Adrenal gland (tissue), 5 donors: Measurements from ENCODE around the gene SLC8A3.

Experiments used
- POLR2A ChIP-seq, 2 donors: fragments of 450-650 bp; IDR thresholded peaks; one replicate each; pipeline ENCODE4 v1.6.1; 2017; ENCODE audit warnings: antibody characterized with exemption in 2 of 2, mild to moderate bottlenecking in 2 of 2, moderate library complexity in 1 of 2
- TF ChIP-seq, protein P1 (sequence below), 6 experiments: fragments of 450-650 bp in 4 of 6; fragments of 200-600 bp in 2 of 6; sonication (generic) in 1 of 6; IDR thresholded peaks; 1 replicate in 5 of 6; 2 replicates in 1 of 6; pipeline versions ENCODE4 v1.5.1 to v1.8.0; 2016 to 2021; ENCODE audit warnings: antibody characterized with exemption in 6 of 6, mild to moderate bottlenecking in 2 of 6, moderate library complexity in 1 of 6
- donor health status: DM: no; HTN: no; CAD: no.

DNA sequence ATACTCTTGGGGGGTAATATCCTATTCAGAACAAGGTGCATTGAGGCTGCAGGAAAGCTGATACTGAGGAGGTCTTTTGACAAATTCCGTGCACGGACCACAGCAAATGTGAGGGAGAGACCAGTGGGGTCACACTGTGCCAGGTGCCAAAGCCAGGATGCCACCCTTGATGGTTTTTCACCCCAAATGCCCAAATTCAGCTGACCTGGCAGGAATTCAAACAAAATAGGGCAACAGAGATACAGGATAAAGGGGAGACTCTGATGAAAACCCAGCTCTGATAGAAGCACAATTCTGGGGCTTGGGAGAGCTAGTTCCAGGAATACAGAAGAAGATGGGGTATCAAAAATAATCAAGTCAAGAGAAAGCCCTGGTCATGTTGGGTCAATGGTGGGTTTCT, 55.3 kb downstream of the SLC8A3 start:
- TF ChIP-seq, protein P1, sequence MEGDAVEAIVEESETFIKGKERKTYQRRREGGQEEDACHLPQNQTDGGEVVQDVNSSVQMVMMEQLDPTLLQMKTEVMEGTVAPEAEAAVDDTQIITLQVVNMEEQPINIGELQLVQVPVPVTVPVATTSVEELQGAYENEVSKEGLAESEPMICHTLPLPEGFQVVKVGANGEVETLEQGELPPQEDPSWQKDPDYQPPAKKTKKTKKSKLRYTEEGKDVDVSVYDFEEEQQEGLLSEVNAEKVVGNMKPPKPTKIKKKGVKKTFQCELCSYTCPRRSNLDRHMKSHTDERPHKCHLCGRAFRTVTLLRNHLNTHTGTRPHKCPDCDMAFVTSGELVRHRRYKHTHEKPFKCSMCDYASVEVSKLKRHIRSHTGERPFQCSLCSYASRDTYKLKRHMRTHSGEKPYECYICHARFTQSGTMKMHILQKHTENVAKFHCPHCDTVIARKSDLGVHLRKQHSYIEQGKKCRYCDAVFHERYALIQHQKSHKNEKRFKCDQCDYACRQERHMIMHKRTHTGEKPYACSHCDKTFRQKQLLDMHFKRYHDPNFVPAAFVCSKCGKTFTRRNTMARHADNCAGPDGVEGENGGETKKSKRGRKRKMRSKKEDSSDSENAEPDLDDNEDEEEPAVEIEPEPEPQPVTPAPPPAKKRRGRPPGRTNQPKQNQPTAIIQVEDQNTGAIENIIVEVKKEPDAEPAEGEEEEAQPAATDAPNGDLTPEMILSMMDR (IDR thresholded peaks at IDR 0.05) = no peak
- no peak for TF ChIP-seq POLR2A (IDR thresholded peaks at IDR 0.05)
